HG02852 (cell line): ENCODE measurements around the gene IQSEC3.
"Not testable (repeated sequence)": the region's sequence is repeated elsewhere in the genome, so short reads cannot be mapped to it uniquely, and the experiment has no call there.

Experiments used
- ATAC-seq: cut with Tn5 transposase; IDR thresholded peaks from one replicate; pipeline ENCODE4 v1.9.1; 2021; ENCODE audit warnings: mild to moderate bottlenecking, moderate library complexity; ENCODE audit not compliant: unreplicated experiment

Gene IQSEC3

DNA sequence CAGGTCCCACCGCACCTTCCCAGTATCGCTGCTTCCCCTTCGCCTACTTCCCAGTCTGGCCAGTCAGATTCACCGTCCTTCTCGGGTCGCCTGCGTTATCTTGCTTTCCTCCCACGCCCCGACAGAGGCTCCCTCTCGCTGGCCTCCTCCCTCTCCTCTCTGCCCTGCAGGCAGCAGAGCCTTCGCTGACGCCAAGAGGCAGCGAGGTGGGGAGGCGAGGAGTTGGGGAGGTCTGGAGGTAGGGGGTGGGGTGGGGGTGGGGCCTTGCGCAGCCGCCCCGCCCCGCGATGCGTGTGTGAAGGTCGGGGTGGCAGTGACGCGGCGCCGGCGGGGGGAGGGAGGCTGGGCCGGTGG, at the start of gene IQSEC3:
Gene IQSEC3, plus strand, starts transcription at position 340 of the 354 bp plus-strand sequence. CDS start 116 bp downstream, outside the sequence.
- not testable (repeated sequence) for ATAC-seq

DNA sequence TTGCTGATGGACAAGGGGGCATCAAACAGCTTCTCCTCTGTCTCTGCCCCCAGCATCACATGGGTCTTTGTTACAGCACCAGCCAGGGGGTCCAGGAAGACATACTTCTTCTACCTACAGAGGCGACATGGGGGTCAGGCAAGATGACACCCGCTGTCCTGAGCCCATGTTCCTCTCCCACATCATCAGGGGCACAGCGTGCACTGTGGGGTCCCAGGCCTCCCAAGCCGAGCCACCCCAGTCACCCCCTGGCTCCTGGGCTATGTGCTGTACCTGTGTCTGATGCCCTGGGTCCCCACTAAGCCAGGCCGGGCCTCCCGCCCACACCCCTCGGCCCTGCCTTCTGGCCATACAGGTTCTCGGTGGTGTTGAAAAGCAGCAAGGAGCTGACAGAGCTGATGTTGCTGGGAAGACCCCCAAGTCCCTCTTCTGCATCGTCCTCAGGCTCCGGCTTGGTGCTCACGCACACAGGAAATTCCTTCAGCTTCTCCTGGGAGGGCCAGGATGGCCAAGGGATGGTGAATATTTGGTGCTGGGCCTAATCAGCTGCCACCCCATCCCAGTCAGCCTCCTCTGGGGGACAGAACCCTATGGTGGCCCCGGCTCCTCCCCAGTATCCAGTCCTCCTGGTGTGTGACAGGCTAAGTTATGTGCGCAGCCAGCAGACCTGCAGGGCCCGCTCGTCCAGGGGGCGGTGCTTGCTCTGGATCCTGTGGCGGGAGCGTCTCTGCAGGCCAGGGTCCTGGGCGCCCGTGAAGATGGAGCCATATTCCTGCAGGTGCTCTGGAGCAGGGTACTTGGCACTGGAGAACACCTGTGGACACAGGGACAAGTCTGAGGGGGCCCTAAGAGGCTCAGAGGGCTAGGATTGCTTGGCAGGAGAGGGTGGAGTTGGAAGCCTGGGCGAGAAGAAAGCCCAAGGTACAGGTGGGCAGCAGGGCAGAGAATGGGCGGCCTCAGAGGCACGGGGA, 48.9 kb upstream of the IQSEC3 start:
- ATAC-seq: not testable (repeated sequence)

GRCh38 chr12:18821-19567, 47.6 kb upstream of the IQSEC3 start:
- ATAC-seq: not testable (repeated sequence)

- not testable (repeated sequence) for ATAC-seq
Measured at GRCh38 chr12:19906-20305, 46.7 kb upstream of the IQSEC3 start.

DNA sequence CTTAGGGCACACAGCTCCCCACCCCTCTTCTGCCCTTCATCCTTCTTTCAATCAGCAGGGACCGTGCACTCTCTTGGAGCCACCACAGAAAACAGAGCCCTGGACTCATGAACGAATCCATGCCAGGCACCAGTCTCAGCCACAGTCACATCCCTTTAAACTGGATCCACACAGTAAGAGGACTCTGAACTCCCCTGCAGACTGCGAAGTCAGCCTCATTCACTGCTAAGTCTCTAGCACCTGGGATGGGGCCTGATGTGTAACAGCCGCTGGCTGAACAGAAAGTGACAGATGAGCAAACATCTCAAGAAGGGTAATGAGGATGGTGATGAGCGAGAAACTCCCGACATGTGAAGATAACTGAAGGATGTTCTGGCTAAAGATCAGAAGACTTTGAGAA, 45.8 kb upstream of the IQSEC3 start:
- ATAC-seq: no peak

DNA sequence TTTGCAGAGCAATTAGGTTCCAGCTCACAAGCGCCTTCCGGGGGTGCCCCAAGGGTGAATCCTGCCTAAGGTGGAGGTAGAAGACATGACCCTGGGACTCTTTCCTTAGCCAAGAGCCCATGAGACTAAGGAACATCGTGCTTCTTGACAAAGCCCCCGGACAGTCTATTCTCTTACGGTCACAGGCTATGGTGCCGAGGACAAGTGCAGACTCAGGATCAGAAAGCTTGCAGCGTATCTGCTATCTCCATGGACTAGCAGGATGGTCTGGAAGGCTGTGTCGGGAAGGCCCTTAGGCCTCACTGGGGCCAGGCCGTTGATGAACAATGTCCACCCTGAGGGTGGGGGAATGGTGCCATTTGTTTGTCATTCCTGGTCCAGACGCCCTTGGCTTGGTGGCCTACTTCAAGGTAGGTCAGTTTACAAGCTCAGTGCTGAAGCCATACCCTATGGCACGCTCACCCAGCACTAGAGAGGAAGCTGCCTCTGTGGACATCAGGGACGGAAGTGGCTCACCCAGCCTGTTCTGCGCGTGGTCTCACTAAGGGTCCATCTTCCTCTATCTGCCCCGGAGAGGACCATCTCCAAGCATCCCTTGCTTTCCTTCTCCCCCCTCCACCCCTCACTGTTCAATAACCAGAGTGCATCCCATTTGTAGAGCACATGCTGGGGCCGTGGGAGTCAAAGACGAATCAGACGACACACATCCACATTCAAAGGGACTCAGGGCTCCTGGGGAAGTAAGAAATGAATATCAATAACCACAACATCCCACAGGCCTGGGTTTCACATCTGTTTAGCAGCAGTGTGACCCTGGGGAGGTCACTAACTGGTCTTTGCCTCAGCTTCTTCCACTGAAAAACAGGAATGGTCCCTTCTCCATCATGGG, 45.0 kb upstream of the IQSEC3 start:
- peak; percentile 91 for ATAC-seq

GRCh38 chr12:22190-22529, 44.4 kb upstream of the IQSEC3 start:
- no peak for ATAC-seq

- no peak for ATAC-seq
Measured at GRCh38 chr12:22530-23201, 43.9 kb upstream of the IQSEC3 start.

DNA sequence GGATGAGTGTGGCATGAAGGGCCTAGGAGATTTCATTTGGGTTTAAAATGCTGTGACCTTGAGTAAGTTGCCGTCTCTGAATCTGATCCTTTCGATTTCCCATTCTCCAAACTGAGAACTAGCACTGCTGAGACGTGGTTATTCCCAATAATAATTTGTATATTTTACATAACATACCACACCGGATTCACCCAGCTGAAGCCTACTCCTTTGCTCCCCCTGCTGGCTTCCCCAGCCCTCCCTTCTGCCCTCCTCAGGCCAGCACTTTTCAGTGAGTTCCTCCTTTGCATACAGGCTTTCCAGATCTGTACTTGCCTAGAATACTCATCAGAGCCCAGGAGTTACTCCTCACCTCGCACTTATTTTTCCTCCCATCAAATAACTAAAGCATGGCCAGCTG, 38.7 kb upstream of the IQSEC3 start:
- not testable (repeated sequence) for ATAC-seq

- ATAC-seq: not testable (repeated sequence)
Measured at GRCh38 chr12:38775-39174, 27.8 kb upstream of the IQSEC3 start.

DNA sequence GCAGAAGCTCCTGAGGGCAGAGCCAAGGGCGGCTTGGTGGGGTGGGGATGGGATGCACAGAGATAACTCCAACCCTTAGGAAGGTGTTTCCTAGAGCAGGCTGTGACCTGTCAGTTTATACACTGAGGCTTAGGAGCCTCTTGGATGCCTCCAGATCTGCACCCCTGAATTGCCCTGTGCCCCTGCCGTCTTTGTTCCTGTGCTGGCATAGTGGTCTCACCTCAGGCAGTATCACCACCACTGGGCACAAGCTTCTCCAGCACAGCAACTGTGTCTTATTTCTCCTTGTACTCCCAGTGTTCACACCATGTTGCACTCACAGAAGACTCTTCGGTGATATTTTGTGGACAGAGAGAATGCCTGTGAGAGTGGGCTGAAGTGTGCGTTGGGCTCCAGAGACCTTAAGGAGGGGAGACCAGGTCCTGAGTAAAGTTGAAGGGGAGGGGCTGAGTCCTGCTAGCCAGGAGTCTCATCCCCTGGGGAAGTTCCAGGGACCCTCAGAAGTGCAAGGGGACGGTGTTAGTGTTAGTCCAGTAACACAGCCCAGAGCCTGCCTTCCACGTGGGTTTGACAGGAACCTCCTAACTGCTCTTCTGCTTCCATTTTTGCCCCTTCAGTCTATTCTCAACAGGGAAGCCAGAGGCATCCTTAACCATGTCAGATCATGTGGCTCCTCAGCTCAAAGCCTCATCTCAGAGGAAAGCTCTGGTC, 26.9 kb upstream of the IQSEC3 start:
- ATAC-seq: not testable (repeated sequence)

DNA sequence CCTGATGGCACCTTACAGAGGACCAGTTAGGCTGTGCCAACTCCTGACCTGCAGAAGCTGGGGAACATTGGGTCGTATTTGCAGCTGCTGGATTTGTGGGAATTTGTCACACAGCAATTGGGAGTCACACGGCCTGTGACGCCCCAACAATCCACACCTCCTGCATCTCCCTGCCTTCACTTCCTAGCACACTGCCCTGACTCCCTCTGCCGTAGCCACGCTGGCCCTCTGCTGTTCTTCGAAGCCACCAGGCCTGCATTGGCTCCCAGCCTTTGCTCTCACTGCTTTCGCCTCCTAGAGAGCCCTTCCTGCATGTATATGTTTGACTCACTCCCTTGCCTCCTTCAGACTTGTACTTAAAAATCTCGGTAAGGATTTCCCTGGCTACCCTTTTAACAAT, 22.2 kb upstream of the IQSEC3 start:
- ATAC-seq: not testable (repeated sequence)

- not testable (repeated sequence) for ATAC-seq
Measured at GRCh38 chr12:45235-45990, 21.2 kb upstream of the IQSEC3 start.

DNA sequence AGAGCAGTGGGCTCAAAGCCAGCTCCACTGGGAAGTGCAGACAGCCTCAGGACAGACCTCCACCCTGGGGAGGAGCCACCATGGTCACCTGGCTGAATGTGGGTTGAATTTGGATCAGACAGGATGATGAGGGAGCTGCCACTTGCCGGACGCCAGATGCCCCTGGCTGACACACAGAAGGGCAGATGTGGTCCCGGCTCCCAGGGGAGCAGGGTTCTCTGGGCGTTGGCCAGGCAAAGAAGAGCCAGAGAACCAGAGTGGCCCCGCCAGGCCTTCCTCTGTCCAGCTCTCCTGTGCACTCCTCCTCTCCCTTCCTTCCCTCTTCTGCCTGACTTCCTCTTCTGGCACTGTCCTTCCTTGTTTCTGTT, 20.6 kb upstream of the IQSEC3 start:
- not testable (repeated sequence) for ATAC-seq

- ATAC-seq: not testable (repeated sequence)
Measured at GRCh38 chr12:46542-46941, 20.0 kb upstream of the IQSEC3 start.

DNA sequence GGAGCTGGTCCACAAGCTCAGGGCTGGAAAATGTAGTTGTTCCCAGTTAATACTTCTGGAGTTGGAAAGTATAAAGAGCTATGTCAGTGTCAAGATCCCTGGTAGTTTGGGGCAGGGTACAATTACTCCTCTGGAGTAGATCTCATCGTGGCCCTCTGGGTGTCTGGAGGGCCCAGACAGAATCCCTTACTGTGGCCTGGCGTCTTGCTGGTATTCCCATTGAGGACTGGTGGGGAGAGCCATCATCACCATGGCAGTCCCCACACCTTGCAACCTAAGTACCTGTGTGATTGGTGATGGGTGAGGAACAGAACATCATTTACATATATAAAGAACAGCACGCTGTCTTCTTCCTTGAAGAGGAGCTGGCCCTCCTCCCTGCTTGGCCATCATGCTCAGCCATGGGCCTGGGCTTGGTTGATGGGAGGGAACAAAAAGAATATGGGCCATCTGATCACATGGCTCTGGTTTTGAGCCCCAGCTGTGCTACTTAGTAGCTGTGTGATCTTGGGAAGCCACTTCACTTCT, 18.8 kb upstream of the IQSEC3 start:
- ATAC-seq: not testable (repeated sequence)

- ATAC-seq: not testable (repeated sequence)
Measured at GRCh38 chr12:49149-49548, 17.4 kb upstream of the IQSEC3 start.

DNA sequence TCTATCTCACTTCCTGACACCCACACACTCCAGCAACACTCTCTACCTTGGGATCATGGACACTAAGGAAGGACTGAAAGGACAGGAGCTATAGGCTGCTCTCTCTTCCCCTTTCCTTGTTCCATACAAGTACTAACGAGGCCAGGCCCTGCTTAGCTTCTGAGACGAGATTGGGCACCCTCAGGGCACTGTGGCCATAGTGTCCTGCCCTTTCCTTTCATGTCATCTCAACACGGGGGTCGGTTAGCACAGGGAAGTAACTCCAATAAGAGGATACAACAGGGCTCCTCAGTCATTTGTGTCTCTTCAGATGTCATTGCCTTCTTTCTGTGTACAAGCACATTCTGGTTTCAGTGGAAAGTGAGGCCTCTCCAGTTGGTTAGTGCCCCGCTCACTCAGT, 15.5 kb upstream of the IQSEC3 start:
- not testable (repeated sequence) for ATAC-seq

GRCh38 chr12:51962-52361, 14.6 kb upstream of the IQSEC3 start:
- not testable (repeated sequence) for ATAC-seq
